ENCODE results near the gene PPP1R14C.

DNA sequence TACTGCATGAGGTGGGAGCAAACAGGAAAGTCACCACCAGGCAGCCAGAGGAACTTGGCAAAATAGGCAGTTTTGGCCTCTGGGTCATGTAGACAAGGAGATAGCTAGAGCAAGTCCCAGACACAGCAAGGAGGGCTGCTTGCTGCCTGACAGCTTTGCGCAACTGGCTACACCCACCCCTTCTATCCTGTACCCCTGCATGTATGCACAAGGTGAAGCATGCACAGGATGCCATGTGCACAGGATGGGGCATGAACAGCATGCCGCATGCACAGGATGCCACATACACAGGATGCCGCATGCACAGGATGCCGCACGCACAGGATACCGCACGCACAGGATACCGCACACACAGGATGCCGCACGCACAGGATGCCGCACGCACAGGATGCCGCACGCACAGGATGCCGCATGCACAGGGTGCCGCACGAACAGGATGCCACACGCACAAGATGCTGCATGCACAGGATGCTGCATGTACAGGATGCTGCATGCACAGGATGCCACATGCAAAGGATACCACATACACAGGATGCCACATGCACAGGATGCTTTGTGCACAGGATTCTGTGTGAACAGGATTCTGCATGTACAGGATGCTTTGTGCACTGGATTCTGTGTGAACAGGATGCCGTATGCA, 121.0 kb downstream of the PPP1R14C start:
- TF ChIP-seq, protein P1, sequence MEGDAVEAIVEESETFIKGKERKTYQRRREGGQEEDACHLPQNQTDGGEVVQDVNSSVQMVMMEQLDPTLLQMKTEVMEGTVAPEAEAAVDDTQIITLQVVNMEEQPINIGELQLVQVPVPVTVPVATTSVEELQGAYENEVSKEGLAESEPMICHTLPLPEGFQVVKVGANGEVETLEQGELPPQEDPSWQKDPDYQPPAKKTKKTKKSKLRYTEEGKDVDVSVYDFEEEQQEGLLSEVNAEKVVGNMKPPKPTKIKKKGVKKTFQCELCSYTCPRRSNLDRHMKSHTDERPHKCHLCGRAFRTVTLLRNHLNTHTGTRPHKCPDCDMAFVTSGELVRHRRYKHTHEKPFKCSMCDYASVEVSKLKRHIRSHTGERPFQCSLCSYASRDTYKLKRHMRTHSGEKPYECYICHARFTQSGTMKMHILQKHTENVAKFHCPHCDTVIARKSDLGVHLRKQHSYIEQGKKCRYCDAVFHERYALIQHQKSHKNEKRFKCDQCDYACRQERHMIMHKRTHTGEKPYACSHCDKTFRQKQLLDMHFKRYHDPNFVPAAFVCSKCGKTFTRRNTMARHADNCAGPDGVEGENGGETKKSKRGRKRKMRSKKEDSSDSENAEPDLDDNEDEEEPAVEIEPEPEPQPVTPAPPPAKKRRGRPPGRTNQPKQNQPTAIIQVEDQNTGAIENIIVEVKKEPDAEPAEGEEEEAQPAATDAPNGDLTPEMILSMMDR (IDR thresholded peaks at IDR 0.05; ENCODE audit: poor library complexity) = no peak
- no peak for TF ChIP-seq EZH2 (IDR thresholded peaks at IDR 0.05; ENCODE audit: borderline replicate concordance)
